Kidney epithelial cell (primary cell): ENCODE results near the gene DCP2. TPM values are rescaled to one million over a fixed set of nuclear protein-coding genes. Genes with fewer than 3 reads are reported as not detected.

Experiments used
- DNase-seq: peaks from one replicate; pipeline ENCODE4 v3.0.0-alpha.2; 2010; ENCODE audit warnings: low read depth
- H3K27me3 ChIP-seq: 2 replicates; pipeline ENCODE4 v1.6.0; 2011; ENCODE audit warnings: low read length; ENCODE audit not compliant: control insufficient read depth, insufficient read depth
- H3K36me3 ChIP-seq: 2 replicates; pipeline ENCODE4 v1.5.1; 2011; ENCODE audit warnings: low read length; ENCODE audit not compliant: control insufficient read depth, insufficient read depth
- H3K4me3 ChIP-seq: 2 replicates; pipeline ENCODE4 v1.5.1; 2011; ENCODE audit warnings: low read depth, mild to moderate bottlenecking, control low read depth, low read length
- CTCF ChIP-seq: IDR thresholded peaks from 2 replicates; pipeline ENCODE4 v1.5.1; 2011; ENCODE audit warnings: mild to moderate bottlenecking, moderate library complexity, low read length, control low read depth, inconsistent platforms; ENCODE audit not compliant: insufficient read depth, poor library complexity, severe bottlenecking
- total RNA-seq: library from RNA; depleted of rRNA; stranded (reverse); fragments of >200 nt; gene quantifications from 2 replicates; pipeline ENCODE4 v1.2.3, GENCODE V29; 2015

The DCP2 gene
- total RNA-seq, 1 donor from 2014 or later: 33.4 TPM

- DNase-seq: no peak
- no peak overlapping the region for H3K4me3 ChIP-seq
- no peaks in the 10 kb centered on the region for H3K36me3 ChIP-seq
- no peaks in the 10 kb centered on the region for H3K27me3 ChIP-seq
- TF ChIP-seq CTCF: no peak
Observed at GRCh38 chr5:112973036-112973435, 3.6 kb upstream of the DCP2 start.

GRCh38 chr5:112973904-112974303 is 2.7 kb upstream of the DCP2 start:
- H3K36me3 ChIP-seq: no peaks in the 10 kb centered on the region
- no peak overlapping the region for H3K4me3 ChIP-seq
- no peak for DNase-seq
- no peaks in the 10 kb centered on the region for H3K27me3 ChIP-seq
- no peak for TF ChIP-seq CTCF

- no peak for TF ChIP-seq CTCF
- Histone ChIP-seq H3K4me3 (no peak overlapping the region), H3K27me3 (no peaks in the 10 kb centered on the region), H3K36me3 (no peaks in the 10 kb centered on the region)
- DNase-seq: no peak
Observed at GRCh38 chr5:112974901-112975300, 1.7 kb upstream of the DCP2 start.

GRCh38 chr5:112975721-112976431 is 722 bp upstream of the DCP2 start:
- Histone ChIP-seq H3K27me3 (no peaks in the 10 kb centered on the region), H3K4me3 (peak overlapping the region; percentile 84), H3K36me3 (no peaks in the 10 kb centered on the region)
- TF ChIP-seq CTCF: no peak
- no peak for DNase-seq

- H3K36me3 ChIP-seq: no peaks in the 10 kb centered on the region
- no peak for DNase-seq
- no peak for TF ChIP-seq CTCF
- H3K27me3 ChIP-seq: no peaks in the 10 kb centered on the region
- peak overlapping the region; percentile 84 for H3K4me3 ChIP-seq
Observed at GRCh38 chr5:112977440-112977861, 853 bp downstream of the DCP2 start.

- TF ChIP-seq CTCF: no peak
- Histone ChIP-seq H3K27me3 (no peaks in the 10 kb centered on the region), H3K4me3 (no peak overlapping the region), H3K36me3 (no peaks in the 10 kb centered on the region)
- DNase-seq: no peak
Observed at GRCh38 chr5:112978836-112979235, 2.2 kb downstream of the DCP2 start.
